GM21447 (cell line): ENCODE results near the gene MBP.

Experiments
- ATAC-seq: cut with Tn5 transposase; IDR thresholded peaks from one replicate; pipeline ENCODE4 v1.9.1; 2021; ENCODE audit not compliant: unreplicated experiment

Gene MBP

GRCh38 chr18:77068321-77069312, 64.0 kb downstream of the MBP start:
- ATAC-seq = peak; percentile 36

- peak; percentile 35 for ATAC-seq
Observed at GRCh38 chr18:77067291-77068061, 65.1 kb downstream of the MBP start.

DNA sequence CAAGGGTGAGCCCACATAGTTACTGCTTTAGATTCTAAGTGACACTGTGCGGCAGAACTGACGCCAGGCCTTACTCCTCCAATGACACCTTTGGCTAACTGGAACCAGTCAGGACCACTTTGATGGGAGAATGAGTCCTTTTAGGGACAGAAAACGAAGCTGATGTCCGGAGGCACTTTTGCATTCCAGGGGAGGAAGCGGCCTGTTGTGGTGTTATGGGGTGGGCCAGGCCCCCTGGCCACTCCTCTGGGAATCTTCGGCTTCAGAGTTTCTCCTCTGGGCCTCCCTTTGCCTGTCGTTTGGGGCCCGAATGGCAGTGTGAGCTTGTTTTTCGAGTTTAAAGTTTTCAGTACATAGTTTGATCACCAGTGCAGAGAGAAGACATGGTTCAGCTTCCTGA, 65.9 kb downstream of the MBP start:
- ATAC-seq = no peak

- no peak for ATAC-seq
Observed at GRCh38 chr18:77066101-77066500, 66.5 kb downstream of the MBP start.

DNA sequence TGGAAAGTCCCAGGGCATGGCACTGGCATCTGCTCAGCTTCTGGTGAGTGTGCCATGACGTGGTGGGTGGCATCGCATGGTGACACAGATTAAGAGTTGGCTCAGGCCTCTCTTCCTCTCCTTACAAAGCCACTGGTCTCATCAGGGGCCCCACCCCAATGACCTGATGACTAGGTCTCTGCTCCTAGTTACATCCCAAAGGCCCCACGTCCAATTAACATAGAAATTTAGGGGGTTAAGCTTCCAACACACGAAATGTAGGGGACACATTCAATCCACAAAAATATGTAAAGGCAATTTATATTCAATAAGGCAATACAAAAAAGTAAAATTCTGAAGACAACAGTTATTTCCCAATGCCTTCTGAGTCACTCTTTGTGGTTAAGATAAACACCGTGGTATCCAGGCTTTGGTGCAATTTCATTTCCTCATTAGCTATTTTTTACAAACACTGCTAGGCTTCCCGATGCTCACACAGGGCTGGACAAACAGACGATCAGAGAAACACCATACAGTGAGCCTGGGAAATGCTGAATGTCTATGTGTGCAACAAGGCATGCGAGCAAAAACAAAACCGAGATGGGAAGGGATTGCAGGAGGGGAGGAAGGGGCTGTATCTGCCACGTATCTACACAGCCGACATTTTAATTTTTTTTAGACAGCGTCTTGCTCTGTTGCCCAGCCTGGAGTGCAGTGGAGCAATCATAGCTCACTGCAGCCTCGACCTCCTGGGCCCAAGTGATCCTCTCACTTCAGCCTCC, 67.2 kb downstream of the MBP start:
- ATAC-seq = peak; percentile 27

DNA sequence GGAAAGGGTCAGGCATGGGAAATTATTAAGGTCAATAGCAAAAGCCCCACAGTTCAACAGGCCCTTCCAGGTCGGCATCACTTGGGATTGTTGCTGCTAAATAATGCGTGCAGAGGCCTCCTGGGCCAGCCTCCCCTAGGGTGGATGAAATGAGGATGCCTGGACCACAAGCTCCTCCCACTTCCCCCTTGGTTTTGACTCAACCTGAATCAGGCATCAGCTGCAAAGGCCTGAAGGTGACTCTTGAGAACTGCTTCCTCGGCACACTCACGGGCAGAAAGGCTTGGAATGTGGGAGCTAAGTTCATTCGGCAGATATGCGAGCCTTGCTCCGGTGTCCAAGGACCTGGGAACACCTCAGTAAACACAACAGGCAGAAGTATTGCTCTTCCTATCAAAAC, 69.3 kb downstream of the MBP start:
- peak; percentile 49 for ATAC-seq

- ATAC-seq = peak; percentile 46
Observed at GRCh38 chr18:77062518-77063003, 70.0 kb downstream of the MBP start.

DNA sequence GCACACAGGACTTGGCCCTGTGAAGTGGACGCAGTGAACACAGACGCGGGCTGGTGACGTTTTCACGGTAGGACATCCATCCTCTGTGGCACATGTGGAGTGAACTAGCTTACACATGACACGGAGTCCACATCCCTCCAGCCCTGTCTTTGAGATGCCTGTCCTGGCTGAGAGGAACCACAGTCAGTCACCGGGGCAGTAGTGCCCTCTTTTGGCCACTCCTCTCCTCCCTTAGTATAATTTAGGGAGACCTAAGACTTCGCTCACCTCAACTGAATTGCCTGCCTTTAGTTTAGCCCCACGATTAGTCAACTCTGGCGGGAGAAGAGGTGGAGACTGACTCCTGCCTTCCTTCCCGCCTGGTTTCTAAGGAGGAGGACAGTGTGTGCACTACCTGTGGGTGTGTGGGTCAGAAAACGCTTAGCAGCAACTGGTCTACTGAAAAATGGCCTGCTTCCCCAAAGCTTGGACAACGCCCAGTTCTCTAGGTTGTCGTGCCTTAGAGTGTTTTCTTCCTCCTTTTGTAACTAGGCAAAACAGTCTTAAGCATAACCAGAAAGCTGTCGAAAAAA, 70.6 kb downstream of the MBP start:
- ATAC-seq = peak; percentile 31

DNA sequence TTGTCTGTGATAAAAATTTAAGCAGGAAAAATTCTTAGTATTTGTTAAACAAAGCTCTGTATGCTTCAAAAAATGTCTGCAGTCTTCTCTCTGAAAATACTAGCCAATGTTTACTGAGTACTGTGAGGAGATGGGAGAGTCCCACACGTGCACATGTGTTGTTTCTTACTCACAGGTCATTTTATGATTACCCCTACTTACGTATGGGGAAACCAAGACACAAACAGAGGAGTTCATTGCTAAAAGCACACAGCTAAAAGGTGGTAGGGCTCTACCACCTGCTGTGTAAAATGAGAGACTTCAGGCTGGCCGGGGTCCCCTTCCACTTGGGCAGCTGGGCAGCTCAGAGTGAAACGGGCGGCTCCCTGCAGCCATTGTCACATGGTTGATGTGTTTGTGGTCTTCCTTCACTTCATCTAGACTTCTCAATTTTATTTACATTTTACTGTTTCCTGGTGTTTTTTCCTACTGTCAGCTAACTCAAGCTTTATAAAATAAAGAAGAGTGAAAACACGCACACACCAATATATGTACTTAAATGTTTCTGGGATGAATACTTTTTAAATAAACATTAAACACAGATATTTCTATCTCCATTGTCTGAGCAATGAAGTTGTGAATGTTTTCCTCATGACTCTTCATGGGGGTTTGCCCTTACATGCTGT, 71.2 kb downstream of the MBP start:
- ATAC-seq = no peak

DNA sequence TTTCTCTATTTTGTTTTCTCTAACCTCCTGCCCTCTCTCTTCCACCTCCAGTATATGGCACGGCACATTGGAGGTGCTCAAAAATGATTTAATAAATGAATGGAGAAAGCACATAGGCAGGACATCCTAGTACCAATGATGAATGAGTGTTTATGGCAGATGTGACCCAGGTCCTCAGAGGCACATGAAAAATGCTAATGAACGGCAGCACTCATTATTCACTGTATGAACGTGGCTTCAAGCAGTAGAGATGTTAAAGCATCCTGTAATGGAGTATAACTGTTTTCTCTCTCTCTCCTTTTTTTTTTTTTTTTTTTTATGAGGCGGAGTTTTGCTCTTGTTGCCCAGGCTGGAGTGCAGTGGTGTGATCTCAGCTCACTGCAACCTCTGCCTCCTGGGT, 72.4 kb downstream of the MBP start:
- no peak for ATAC-seq

GRCh38 chr18:77059294-77059916, 73.2 kb downstream of the MBP start:
- ATAC-seq = no peak

DNA sequence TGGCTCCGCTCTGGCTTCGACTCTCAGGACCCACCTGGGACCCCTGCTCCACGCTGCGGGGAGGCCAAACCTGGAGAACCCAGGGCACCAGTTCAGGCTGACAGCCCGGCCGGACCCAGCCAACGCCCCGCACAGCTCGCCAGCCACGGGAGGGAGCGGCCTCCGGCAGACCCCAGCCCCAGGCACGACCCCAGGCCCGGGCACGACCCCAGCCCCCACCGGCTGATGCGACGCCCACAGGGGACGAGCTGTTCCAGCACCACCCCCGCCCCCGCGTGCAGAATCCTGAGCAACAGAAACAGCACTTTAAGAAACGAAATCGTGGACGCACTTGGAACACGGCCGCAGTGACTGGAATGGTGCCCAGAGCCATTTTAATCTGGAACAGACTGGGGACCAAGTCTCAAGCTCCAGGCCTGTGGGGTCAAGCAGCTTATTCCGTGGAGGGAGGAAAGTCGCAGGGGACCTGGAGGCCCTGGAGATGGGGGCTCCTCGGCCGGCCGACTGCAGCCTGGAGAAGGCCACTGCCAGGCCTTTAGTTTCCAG, 74.2 kb downstream of the MBP start:
- ATAC-seq = no peak

- no peak for ATAC-seq
Observed at GRCh38 chr18:77057006-77057395, 75.6 kb downstream of the MBP start.

- ATAC-seq = no peak
Observed at GRCh38 chr18:77056344-77057005, 76.1 kb downstream of the MBP start.

DNA sequence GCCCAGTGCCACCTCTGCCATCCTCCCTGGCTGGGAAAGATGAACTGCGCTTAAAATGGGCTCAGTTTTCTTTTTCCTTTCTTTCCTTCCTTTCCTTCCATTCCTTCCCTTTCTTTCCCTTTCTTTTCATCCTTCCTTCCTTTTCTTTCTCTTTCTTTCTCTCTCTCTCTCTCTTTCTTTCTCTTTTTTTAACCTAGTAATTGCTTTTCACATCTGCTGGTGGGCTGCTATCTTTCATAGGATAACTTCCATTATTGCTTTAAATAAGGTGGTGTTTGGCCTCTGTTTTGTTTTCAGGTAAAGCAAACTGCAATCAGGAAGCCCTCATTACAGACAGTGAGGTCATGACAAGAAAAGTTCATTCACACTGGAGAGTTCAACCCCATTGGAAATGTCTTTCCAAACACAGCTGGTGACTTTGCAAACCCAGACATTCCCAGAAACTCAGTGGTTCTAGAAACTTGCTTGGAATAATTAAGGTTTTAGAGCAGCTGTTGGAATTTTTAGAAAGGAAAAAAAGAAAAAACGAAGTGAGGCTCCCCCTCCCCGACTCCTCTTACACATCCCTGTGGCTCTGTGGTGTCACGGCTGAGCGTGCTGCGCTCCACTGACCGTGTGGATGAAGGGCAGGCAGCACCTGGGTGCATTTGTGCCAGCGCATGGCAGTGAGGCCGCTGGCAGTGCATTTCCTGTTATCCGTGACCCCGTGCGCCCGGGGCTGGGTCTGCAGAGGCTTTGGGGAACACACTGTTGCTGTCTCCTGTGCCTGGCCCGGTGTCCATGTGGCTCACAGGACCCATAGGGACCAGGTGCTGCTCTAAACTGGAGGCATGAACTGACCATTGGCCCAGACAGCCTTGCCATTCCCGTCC, 76.9 kb downstream of the MBP start:
- ATAC-seq = no peak

- peak; percentile 84 for ATAC-seq
Observed at GRCh38 chr18:77054606-77055428, 77.8 kb downstream of the MBP start.

- ATAC-seq = peak; percentile 15
Observed at GRCh38 chr18:77054288-77054605, 78.3 kb downstream of the MBP start.
